GM10266 (cell line): ENCODE results near the gene LRRC36.

Experiments used
- DNase-seq: peaks from one replicate; pipeline ENCODE4 v3.0.0; 2012; ENCODE audit errors: extremely low spot score
- TF ChIP-seq, protein P1 (sequence below): IDR thresholded peaks from 2 replicates; pipeline ENCODE4 v1.5.1; 2012; ENCODE audit warnings: mild to moderate bottlenecking, low read depth; ENCODE audit not compliant: control insufficient read depth, insufficient read depth; ENCODE audit errors: missing control alignments

Gene LRRC36

DNA sequence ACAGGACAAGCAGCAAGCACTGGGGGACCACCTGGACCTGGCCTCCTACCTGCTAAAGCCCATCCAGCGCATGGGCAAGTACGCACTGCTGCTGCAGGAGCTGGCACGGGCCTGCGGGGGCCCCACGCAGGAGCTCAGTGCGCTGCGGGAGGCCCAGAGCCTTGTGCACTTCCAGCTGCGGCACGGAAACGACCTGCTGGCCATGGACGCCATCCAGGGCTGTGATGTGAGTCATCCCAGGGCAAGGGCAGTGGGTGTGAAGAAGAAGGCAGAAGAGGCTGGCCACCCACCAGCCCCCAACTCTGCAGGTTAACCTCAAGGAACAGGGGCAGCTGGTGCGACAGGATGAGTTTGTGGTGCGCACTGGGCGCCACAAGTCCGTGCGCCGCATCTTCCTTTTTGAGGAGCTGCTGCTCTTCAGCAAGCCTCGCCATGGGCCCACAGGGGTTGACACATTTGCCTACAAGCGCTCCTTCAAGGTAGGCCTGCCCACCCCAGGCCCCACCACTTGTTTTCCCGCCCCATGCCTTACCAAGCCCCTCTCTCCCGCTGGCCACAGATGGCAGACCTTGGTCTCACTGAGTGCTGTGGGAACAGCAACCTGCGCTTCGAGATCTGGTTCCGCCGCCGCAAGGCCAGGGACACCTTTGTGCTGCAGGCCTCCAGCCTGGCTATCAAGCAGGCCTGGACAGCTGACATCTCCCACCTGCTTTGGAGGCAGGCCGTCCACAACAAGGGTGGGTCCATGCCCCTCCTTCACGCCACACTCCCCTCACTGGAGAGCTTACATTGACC, 40.0 kb upstream of the LRRC36 start:
- no peak for DNase-seq
- TF ChIP-seq, protein P1, sequence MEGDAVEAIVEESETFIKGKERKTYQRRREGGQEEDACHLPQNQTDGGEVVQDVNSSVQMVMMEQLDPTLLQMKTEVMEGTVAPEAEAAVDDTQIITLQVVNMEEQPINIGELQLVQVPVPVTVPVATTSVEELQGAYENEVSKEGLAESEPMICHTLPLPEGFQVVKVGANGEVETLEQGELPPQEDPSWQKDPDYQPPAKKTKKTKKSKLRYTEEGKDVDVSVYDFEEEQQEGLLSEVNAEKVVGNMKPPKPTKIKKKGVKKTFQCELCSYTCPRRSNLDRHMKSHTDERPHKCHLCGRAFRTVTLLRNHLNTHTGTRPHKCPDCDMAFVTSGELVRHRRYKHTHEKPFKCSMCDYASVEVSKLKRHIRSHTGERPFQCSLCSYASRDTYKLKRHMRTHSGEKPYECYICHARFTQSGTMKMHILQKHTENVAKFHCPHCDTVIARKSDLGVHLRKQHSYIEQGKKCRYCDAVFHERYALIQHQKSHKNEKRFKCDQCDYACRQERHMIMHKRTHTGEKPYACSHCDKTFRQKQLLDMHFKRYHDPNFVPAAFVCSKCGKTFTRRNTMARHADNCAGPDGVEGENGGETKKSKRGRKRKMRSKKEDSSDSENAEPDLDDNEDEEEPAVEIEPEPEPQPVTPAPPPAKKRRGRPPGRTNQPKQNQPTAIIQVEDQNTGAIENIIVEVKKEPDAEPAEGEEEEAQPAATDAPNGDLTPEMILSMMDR, result no peak

DNA sequence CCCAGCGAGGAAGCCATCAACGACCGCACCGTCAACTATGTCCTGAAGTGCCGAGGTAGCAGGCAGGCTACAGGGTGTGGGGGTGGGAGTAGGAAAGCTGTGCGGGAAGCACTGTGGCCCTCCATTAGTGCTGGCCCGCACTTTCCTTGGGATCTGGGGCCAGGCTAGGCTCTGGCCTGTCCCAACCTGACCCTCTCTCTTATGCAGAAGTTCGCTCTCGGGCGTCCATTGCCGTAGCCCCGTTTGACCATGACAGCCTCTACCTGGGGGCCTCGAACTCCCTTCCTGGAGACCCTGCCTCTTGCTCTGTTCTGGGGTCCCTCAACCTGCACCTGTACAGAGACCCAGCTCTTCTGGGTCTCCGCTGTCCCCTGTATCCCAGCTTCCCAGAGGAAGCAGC, 38.7 kb upstream of the LRRC36 start:
- TF ChIP-seq, protein P1, result no peak

DNA sequence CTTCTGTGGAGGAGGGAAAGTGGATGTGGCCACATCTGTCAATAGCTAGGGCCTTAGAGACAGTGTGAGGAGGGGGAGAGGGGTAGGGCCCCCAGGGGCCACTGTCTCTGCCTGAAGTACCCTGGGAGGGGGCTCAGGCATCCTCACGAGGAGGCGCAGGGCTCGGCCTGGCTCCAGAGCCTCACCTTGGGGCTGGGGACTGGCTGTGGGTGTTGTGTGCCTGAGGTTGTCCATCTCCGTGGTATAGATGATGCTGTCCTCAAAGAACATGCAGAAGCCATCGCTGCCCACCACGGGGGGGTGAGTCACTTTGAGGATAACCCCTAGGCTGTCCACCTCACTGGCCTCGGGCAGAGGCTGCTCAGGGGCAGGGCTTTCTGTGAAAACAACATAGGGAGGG, 35.2 kb upstream of the LRRC36 start:
- TF ChIP-seq, protein P1, result no peak
- no peak for DNase-seq

More for the DNA sequence above, 38.7 kb upstream of the LRRC36 start:
- DNase-seq, result no peak

DNA sequence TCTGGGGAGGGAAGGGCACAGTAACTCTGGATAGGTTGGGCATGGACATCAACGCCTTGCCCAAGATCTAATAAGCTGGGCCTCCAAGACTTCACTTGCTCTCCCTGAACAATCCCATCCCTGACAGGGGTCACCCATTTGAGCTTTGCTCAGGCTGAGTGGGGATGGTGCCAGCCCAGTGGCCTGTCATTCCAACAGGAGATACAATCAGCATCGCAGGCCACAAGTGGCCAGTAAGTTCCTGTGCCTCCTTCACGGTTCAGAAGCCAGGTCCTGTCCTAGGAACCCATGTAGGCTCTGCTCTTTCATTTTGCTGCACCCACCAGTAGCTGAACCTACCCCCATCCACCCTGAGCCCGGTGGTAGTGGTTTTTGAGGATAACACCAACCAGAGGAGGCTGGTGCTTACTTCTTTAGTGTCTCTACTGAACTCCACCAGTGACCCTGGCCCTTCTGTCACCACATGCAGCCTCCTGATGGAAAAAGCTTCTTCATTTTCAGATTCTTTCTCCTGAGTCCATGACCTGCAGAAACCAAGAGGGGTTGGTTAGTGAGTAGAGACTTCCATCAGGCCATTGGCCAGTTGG, 32.4 kb upstream of the LRRC36 start:
- TF ChIP-seq, protein P1, result no peak

DNA sequence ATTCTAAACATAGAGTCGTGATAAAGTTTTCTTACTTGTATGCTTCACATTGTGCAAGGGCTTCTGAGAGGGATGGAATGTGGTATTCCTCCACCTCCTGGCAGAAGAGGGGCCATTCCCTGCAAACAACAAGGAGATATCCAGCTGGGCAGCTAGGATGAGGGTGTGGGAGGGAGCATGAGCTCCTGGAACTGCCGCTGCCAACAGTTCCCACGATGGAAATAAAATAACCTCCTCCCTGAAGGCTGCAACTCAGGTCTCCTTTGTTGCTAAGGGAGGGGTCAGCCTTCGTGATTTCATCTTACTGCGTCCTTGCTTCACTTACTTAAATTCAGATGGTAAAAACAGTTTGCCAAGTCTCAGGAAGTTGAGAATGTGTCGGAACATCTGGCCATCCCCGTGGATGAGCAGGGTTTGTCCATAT, 31.7 kb upstream of the LRRC36 start:
- DNase-seq, result no peak
- TF ChIP-seq, protein P1, result no peak

More for the DNA sequence above, 32.4 kb upstream of the LRRC36 start:
- no peak for DNase-seq

DNA sequence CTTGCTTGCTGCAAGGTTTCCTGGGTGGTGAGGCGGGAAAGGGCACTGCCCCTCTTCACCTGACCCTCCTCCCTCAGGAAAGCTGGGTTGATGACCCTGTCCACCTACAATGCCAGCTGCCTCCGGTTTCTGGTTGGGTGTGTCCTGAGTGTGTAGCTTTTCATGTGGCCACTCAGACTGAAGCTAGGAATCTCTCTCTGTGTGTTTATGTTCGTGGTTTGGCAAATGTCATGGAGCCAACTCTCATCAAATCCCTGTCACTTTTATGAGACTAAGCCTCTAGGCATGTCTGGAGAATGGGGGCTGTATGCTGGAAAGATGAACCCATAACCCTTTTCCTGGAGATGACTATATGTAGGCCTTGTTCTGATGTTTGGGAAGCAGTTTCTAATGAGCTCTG, 30.2 kb upstream of the LRRC36 start:
- TF ChIP-seq, protein P1, result no peak
- DNase-seq, result no peak

DNA sequence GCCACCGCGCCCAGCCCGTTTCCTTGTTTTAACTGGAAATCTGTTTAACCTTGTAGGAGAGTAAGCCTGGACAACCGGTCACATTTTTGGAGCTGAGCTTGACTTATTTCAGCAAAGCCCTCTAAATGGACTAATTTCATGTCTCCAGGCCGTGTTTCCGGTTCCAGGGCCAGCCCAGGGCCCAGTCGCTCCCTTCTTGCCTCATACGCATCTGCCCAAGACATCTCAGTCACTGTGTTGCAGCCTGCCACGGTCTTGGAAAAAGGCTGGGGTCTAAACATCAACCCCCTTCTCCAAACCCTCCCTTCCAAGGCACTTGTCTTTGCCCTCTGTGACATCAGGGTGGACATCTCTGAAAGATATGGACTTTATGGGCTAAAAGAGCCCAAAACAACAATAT, 28.3 kb upstream of the LRRC36 start:
- TF ChIP-seq, protein P1, result no peak

More for the DNA sequence above, 28.3 kb upstream of the LRRC36 start:
- DNase-seq, result no peak
